GM19455 (cell line): Measurements from ENCODE around the gene ZSCAN26.

Experiments
- ATAC-seq: cut with Tn5 transposase; IDR thresholded peaks from one replicate; pipeline ENCODE4 v1.9.1; 2021; ENCODE audit not compliant: unreplicated experiment

ZSCAN26 gene

GRCh38 chr6:28266962-28267694, at the start of gene ZSCAN26:
ZSCAN26 (plus strand) TSS chr6:28267143; CDS start chr6:28271920, 4,777 bp downstream.
- ATAC-seq, result peak; percentile 96

GRCh38 chr6:28217890-28218289, 49.1 kb upstream of the ZSCAN26 start:
- no peak for ATAC-seq

- peak; percentile 68 for ATAC-seq
Measured at GRCh38 chr6:28218312-28219248, 48.4 kb upstream of the ZSCAN26 start.

- no peak for ATAC-seq
Measured at GRCh38 chr6:28220257-28221133, 46.4 kb upstream of the ZSCAN26 start.

- ATAC-seq, result no peak
Measured at GRCh38 chr6:28224131-28225055, 42.5 kb upstream of the ZSCAN26 start.

GRCh38 chr6:28225056-28225834, 41.7 kb upstream of the ZSCAN26 start, which contains the start of gene ZSCAN9:
ZSCAN9 (plus strand) TSS chr6:28225275; CDS start chr6:28227085, 1,810 bp downstream.
- ATAC-seq, result peak; percentile 95

GRCh38 chr6:28226460-28226859, 40.5 kb upstream of the ZSCAN26 start:
- no peak for ATAC-seq

- ATAC-seq, result no peak
Measured at GRCh38 chr6:28232785-28233184, 34.2 kb upstream of the ZSCAN26 start.

- no peak for ATAC-seq
Measured at GRCh38 chr6:28235912-28236452, 31.0 kb upstream of the ZSCAN26 start.

- no peak for ATAC-seq
Measured at GRCh38 chr6:28239636-28240035, 27.3 kb upstream of the ZSCAN26 start.

GRCh38 chr6:28240471-28240870, 26.5 kb upstream of the ZSCAN26 start:
- no peak for ATAC-seq

- ATAC-seq, result no peak
Measured at GRCh38 chr6:28243946-28244345, 23.0 kb upstream of the ZSCAN26 start.

GRCh38 chr6:28245206-28245941, 21.6 kb upstream of the ZSCAN26 start:
- ATAC-seq, result no peak

- ATAC-seq, result no peak
Measured at GRCh38 chr6:28248916-28249315, 18.0 kb upstream of the ZSCAN26 start.

- ATAC-seq, result no peak
Measured at GRCh38 chr6:28250747-28251146, 16.2 kb upstream of the ZSCAN26 start.

- ATAC-seq, result peak; percentile 43
Measured at GRCh38 chr6:28251661-28252008, 15.3 kb upstream of the ZSCAN26 start.

GRCh38 chr6:28252009-28252975, 14.7 kb upstream of the ZSCAN26 start, which contains the start of gene ZKSCAN4:
ZKSCAN4 (minus strand) TSS chr6:28252269; CDS start chr6:28251980, 289 bp downstream.
- ATAC-seq, result peak; percentile 82
